ENCODE data around the gene HDGFL3.
A peak's percentile ranks its signal among the peaks of the same experiment; 100 is the strongest.
"Not testable (repeated sequence)": the region's sequence is repeated elsewhere in the genome, so short reads cannot be mapped to it uniquely, and the experiment has no call there.

HDGFL3 gene

GRCh38 chr15:83100097-83100646 lies 107.5 kb downstream of the HDGFL3 start:
- no peak for DNase-seq (ENCODE audit: low read depth)

- DNase-seq (ENCODE audit: low read depth), result no peak
These were observed 108.3 kb downstream of the HDGFL3 start for GRCh38 chr15:83099290-83099689.

- DNase-seq (ENCODE audit: low read depth), result no peak
These were observed 109.5 kb downstream of the HDGFL3 start for GRCh38 chr15:83098079-83098478.

- DNase-seq (ENCODE audit: low read depth), result no peak
These were observed 113.0 kb downstream of the HDGFL3 start for GRCh38 chr15:83094583-83094982.

- DNase-seq (ENCODE audit: low read depth), result peak; percentile 3
These were observed 115.2 kb downstream of the HDGFL3 start for GRCh38 chr15:83092309-83092976.

GRCh38 chr15:83091965-83092308 lies 115.7 kb downstream of the HDGFL3 start:
- not testable (repeated sequence) for DNase-seq (ENCODE audit: low read depth)

GRCh38 chr15:83090465-83090864 lies 117.2 kb downstream of the HDGFL3 start:
- DNase-seq (ENCODE audit: low read depth), result no peak

GRCh38 chr15:83088876-83089275 lies 118.7 kb downstream of the HDGFL3 start:
- DNase-seq (ENCODE audit: low read depth), result no peak

- no peak for DNase-seq (ENCODE audit: low read depth)
These were observed 120.0 kb downstream of the HDGFL3 start for GRCh38 chr15:83087576-83087975.

- DNase-seq (ENCODE audit: low read depth), result not testable (repeated sequence)
These were observed 121.6 kb downstream of the HDGFL3 start for GRCh38 chr15:83085864-83086552.

GRCh38 chr15:83085461-83085860 lies 122.2 kb downstream of the HDGFL3 start:
- not testable (repeated sequence) for DNase-seq (ENCODE audit: low read depth)

GRCh38 chr15:83082730-83083386 lies 124.8 kb downstream of the HDGFL3 start:
- no peak for DNase-seq (ENCODE audit: low read depth)

- no peak for DNase-seq (ENCODE audit: low read depth)
These were observed 126.2 kb downstream of the HDGFL3 start for GRCh38 chr15:83081256-83082014.

- no peak for DNase-seq (ENCODE audit: low read depth)
These were observed 128.9 kb downstream of the HDGFL3 start for GRCh38 chr15:83078712-83079111.

Measured in stromal cell of bone marrow (primary cell).